ENCODE data around the gene TREH.

TREH gene

GRCh38 chr11:118608360-118609227 lies 70.9 kb downstream of the TREH start:
- DNase-seq: peak; percentile 65

GRCh38 chr11:118607401-118608359 lies 71.8 kb downstream of the TREH start, which contains the start of gene PHLDB1:
PHLDB1 (plus strand) TSS chr11:118607615; CDS start chr11:118613837, 6,222 bp downstream.
- peak; percentile 73 for DNase-seq

Data from eye (tissue), 1 donor.